Ishikawa (cell line): ENCODE data around the gene GLIS2.

Experiments
- CEBPB ChIP-seq: IDR thresholded peaks from 2 replicates; pipeline ENCODE4 v1.6.1; 2012
- CREB1 ChIP-seq: IDR thresholded peaks from 2 replicates; pipeline ENCODE4 v1.6.1; 2012; ENCODE audit warnings: low read depth
- EGR1 ChIP-seq: IDR thresholded peaks from 2 replicates; pipeline ENCODE4 v1.6.1; 2012
- EP300 ChIP-seq: IDR thresholded peaks from 2 replicates; pipeline ENCODE4 v1.6.1; 2012; ENCODE audit warnings: borderline replicate concordance
- FOXM1 ChIP-seq: IDR thresholded peaks from 2 replicates; pipeline ENCODE4 v1.6.1; 2012; ENCODE audit warnings: low read depth, borderline replicate concordance
- MAX ChIP-seq: IDR thresholded peaks from 2 replicates; pipeline ENCODE4 v1.6.1; 2012
- NFIC ChIP-seq: IDR thresholded peaks from 2 replicates; pipeline ENCODE4 v1.6.1; 2012
- RAD21 ChIP-seq: IDR thresholded peaks from 2 replicates; pipeline ENCODE4 v1.6.1; 2012; ENCODE audit warnings: low read depth
- REST ChIP-seq: IDR thresholded peaks from 2 replicates; pipeline ENCODE4 v1.6.1; 2012; ENCODE audit warnings: low read depth, mild to moderate bottlenecking
- TAF1 ChIP-seq: IDR thresholded peaks from 2 replicates; pipeline ENCODE4 v1.6.1; 2012; ENCODE audit warnings: low read depth, mild to moderate bottlenecking
- TCF12 ChIP-seq: IDR thresholded peaks from 2 replicates; pipeline ENCODE4 v1.6.1; 2012; ENCODE audit warnings: low read depth
- TEAD4 ChIP-seq: IDR thresholded peaks from 2 replicates; pipeline ENCODE4 v1.6.1; 2012
- USF1 ChIP-seq: IDR thresholded peaks from 2 replicates; pipeline ENCODE4 v1.6.1; 2012
- YY1 ChIP-seq: IDR thresholded peaks from 2 replicates; pipeline ENCODE4 v1.6.1; 2012; ENCODE audit warnings: low read depth
- ZBTB7A ChIP-seq: IDR thresholded peaks from 2 replicates; pipeline ENCODE4 v1.6.1; 2012; ENCODE audit warnings: low read depth

GLIS2 gene

GRCh38 chr16:4387781-4388180, 71.9 kb downstream of the GLIS2 start:
- TF ChIP-seq CEBPB: no peak
- no peak for TF ChIP-seq TCF12
- no peak for TF ChIP-seq RAD21
- no peak for TF ChIP-seq EGR1
- TF ChIP-seq TEAD4: no peak
- no peak for TF ChIP-seq FOXM1
- TF ChIP-seq REST: no peak
- no peak for TF ChIP-seq TAF1
- no peak for TF ChIP-seq CREB1
- no peak for TF ChIP-seq USF1
- no peak; the same call in 1 of the 2 replicates for TF ChIP-seq MAX
- TF ChIP-seq ZBTB7A: no peak
- TF ChIP-seq EP300: no peak
- TF ChIP-seq YY1: no peak
- TF ChIP-seq NFIC: no peak

- TF ChIP-seq ZBTB7A (peak; percentile 79), TCF12 (0 out of 2 replicates have a peak, but pooled peaks have one; percentile 17), MAX (peak; percentile 47; the same call in 1 of the 2 replicates), EGR1 (no peak), NFIC (no peak), TAF1 (no peak), EP300 (peak; percentile 58; the same call in 1 of the 2 replicates)
Observed at GRCh38 chr16:4388271-4389021, 72.6 kb downstream of the GLIS2 start.
